IPS-18c (cell line): Measurements from ENCODE around the gene ADGRD1.
"Not testable (repeated sequence)": the region's sequence is repeated elsewhere in the genome, so short reads cannot be mapped to it uniquely, and the experiment has no call there.

Experiments
- H3K4me3 ChIP-seq: 2 replicates; pipeline ENCODE4 v1.7.0; 2013; ENCODE audit warnings: low read depth, mild to moderate bottlenecking, low read length, moderate library complexity; ENCODE audit not compliant: insufficient read depth
- H3K9me3 ChIP-seq: one replicate; pipeline ENCODE4 v1.6.1; 2013; ENCODE audit warnings: mild to moderate bottlenecking, low read length, moderate library complexity; ENCODE audit not compliant: control insufficient read depth, insufficient read depth

ADGRD1 gene

GRCh38 chr12:130933269-130933995, 20.3 kb upstream of the ADGRD1 start:
- H3K4me3 ChIP-seq, result no peak overlapping the region

GRCh38 chr12:130934753-130935152, 19.0 kb upstream of the ADGRD1 start:
- Histone ChIP-seq H3K9me3 (no peaks in the 10 kb centered on the region), H3K4me3 (no peak overlapping the region)

More at GRCh38 chr12:130933269-130933995, 20.3 kb upstream of the ADGRD1 start:
- H3K9me3 ChIP-seq, result no peaks in the 10 kb centered on the region

- Histone ChIP-seq H3K9me3 (no peaks in the 10 kb centered on the region), H3K4me3 (no peak overlapping the region)
Observed at GRCh38 chr12:130936561-130936960, 17.1 kb upstream of the ADGRD1 start.

- Histone ChIP-seq H3K9me3 (no peaks in the 10 kb centered on the region), H3K4me3 (no peak overlapping the region)
Observed at GRCh38 chr12:130937063-130937462, 16.6 kb upstream of the ADGRD1 start.

- not testable (repeated sequence) for H3K4me3 ChIP-seq, H3K9me3 ChIP-seq
Observed at GRCh38 chr12:130937546-130937945, 16.2 kb upstream of the ADGRD1 start.

GRCh38 chr12:130938186-130938585, 15.5 kb upstream of the ADGRD1 start:
- Histone ChIP-seq H3K9me3 (no peaks in the 10 kb centered on the region), H3K4me3 (no peak overlapping the region)

GRCh38 chr12:130944878-130945277, 8.8 kb upstream of the ADGRD1 start:
- H3K9me3 ChIP-seq, result no peaks in the 10 kb centered on the region
- no peak overlapping the region for H3K4me3 ChIP-seq

GRCh38 chr12:130945786-130946492, 7.8 kb upstream of the ADGRD1 start:
- H3K9me3 ChIP-seq, result no peaks in the 10 kb centered on the region
- H3K4me3 ChIP-seq, result no peak overlapping the region

GRCh38 chr12:130947028-130947613, 6.6 kb upstream of the ADGRD1 start:
- no peak overlapping the region for H3K4me3 ChIP-seq
- no peaks in the 10 kb centered on the region for H3K9me3 ChIP-seq

- H3K9me3 ChIP-seq, result no peaks in the 10 kb centered on the region
- no peak overlapping the region for H3K4me3 ChIP-seq
Observed at GRCh38 chr12:130948136-130948535, 5.6 kb upstream of the ADGRD1 start.

- Histone ChIP-seq H3K4me3 (no peak overlapping the region), H3K9me3 (no peaks in the 10 kb centered on the region)
Observed at GRCh38 chr12:130948751-130949150, 5.0 kb upstream of the ADGRD1 start.

GRCh38 chr12:130949806-130950205, 3.9 kb upstream of the ADGRD1 start:
- H3K4me3 ChIP-seq, result no peak overlapping the region
- H3K9me3 ChIP-seq, result no peaks in the 10 kb centered on the region

- H3K9me3 ChIP-seq, result no peaks in the 10 kb centered on the region
- no peak overlapping the region for H3K4me3 ChIP-seq
Observed at GRCh38 chr12:130951636-130952035, 2.1 kb upstream of the ADGRD1 start.

- H3K4me3 ChIP-seq, result no peak overlapping the region
- no peaks in the 10 kb centered on the region for H3K9me3 ChIP-seq
Observed at GRCh38 chr12:130952171-130952954, 1.3 kb upstream of the ADGRD1 start.

GRCh38 chr12:130954544-130954831, 781 bp downstream of the ADGRD1 start:
- Histone ChIP-seq H3K9me3 (no peaks in the 10 kb centered on the region), H3K4me3 (no peak overlapping the region)

GRCh38 chr12:130955238-130955816, 1.6 kb downstream of the ADGRD1 start:
- Histone ChIP-seq H3K4me3 (no peak overlapping the region), H3K9me3 (no peaks in the 10 kb centered on the region)

- H3K9me3 ChIP-seq, result no peaks in the 10 kb centered on the region
- H3K4me3 ChIP-seq, result no peak overlapping the region
Observed at GRCh38 chr12:130956009-130956408, 2.3 kb downstream of the ADGRD1 start.
